AG09309 (cell line): ENCODE results near the gene TIGD6.

Source experiments
- DNase-seq: peaks from one replicate; pipeline ENCODE4 v3.0.0-alpha.2; 2010; ENCODE audit warnings: low read depth
- H3K4me3 ChIP-seq: 2 replicates; pipeline ENCODE4 v1.5.1; 2011; ENCODE audit warnings: mild to moderate bottlenecking, low read depth, low read length, moderate library complexity; ENCODE audit not compliant: control insufficient read depth
- CTCF ChIP-seq: IDR thresholded peaks from 2 replicates; pipeline ENCODE4 v1.5.1; 2011; ENCODE audit warnings: mild to moderate bottlenecking, low read depth, low read length, inconsistent platforms; ENCODE audit not compliant: insufficient read depth, control insufficient read depth; ENCODE audit errors: missing control alignments

Gene TIGD6

GRCh38 chr5:150000256-150000989 lies at the start of gene TIGD6, which contains the start of gene HMGXB3:
TSS of gene TIGD6 (minus strand) at chr5:150000654. CDS start at chr5:149996348, 4,306 bp downstream.
TSS of gene HMGXB3 (plus strand) at chr5:150000739. CDS start at chr5:150004853, 4,114 bp downstream.
- peak within 1 kb of the TSS; percentile 93 for H3K4me3 ChIP-seq
- peak; percentile 10 for TF ChIP-seq CTCF
- peak; percentile 80 for DNase-seq

- H3K4me3 ChIP-seq = no peak overlapping the region
- no peak for TF ChIP-seq CTCF
- no peak for DNase-seq
Measured at GRCh38 chr5:150046031-150046430, 45.6 kb upstream of the TIGD6 start.

GRCh38 chr5:150045549-150045948 lies 45.1 kb upstream of the TIGD6 start:
- no peak overlapping the region for H3K4me3 ChIP-seq
- TF ChIP-seq CTCF = no peak
- no peak for DNase-seq

GRCh38 chr5:150044712-150045111 lies 44.3 kb upstream of the TIGD6 start:
- H3K4me3 ChIP-seq = no peak overlapping the region
- TF ChIP-seq CTCF = no peak
- DNase-seq = no peak

- no peak overlapping the region for H3K4me3 ChIP-seq
- no peak for TF ChIP-seq CTCF
- no peak for DNase-seq
Measured at GRCh38 chr5:150044329-150044681, 43.9 kb upstream of the TIGD6 start.

- no peak for DNase-seq
- no peak overlapping the region for H3K4me3 ChIP-seq
- no peak for TF ChIP-seq CTCF
Measured at GRCh38 chr5:150043657-150044328, 43.3 kb upstream of the TIGD6 start.
